PC-9 (cell line): ENCODE results near the gene SIRPA. TPM values are rescaled to one million over a fixed set of nuclear protein-coding genes. Genes with fewer than 3 reads are reported as not detected.

ENCODE experiments used
- BruUV-seq: library from RNA; stranded (reverse); fragments of 400-500 nt; replicated peaks from 2 replicates; lab custom pipeline; 2021; lab: Mats Ljungman, UMichigan
- CTCF ChIA-PET: fragments of 300-600 bp; sonication (Branson Sonifier 250); formaldehyde crosslinking; loops from one replicate; lab custom pipeline; 2022; ENCODE audit warnings: antibody characterized with exemption; lab: Charles Lee
- POLR2A ChIA-PET: fragments of 300-600 bp; sonication (Branson Sonifier 250); formaldehyde crosslinking; loops from one replicate; lab custom pipeline; 2022; ENCODE audit warnings: antibody characterized with exemption; ENCODE audit not compliant: unreplicated experiment; lab: Charles Lee
- DNase-seq, 2 experiments: peaks; one replicate each; pipeline versions ENCODE4 v3.0.0 to v3.0.0-alpha.2; 2015 to 2022; ENCODE audit warnings: mixed read lengths in 1 of 2
- H2AFZ ChIP-seq: fragments of 200-600 bp; sonication (generic); 2 replicates; pipeline ENCODE4 v1.8.1; 2017; ENCODE audit warnings: antibody characterized with exemption
- H3F3A ChIP-seq: fragments of 200-600 bp; sonication (generic); 2 replicates; pipeline ENCODE4 v1.8.1; 2017; ENCODE audit warnings: antibody characterized with exemption, mild to moderate bottlenecking, low read depth; ENCODE audit not compliant: insufficient read depth
- H3K27ac ChIP-seq: fragments of 200-600 bp; sonication (generic); 2 replicates; pipeline ENCODE4 v1.6.1; 2016; ENCODE audit warnings: mixed run types
- H3K27me3 ChIP-seq: fragments of 200-600 bp; sonication (generic); 2 replicates; pipeline ENCODE4 v1.6.1; 2016; ENCODE audit warnings: low read depth, mixed run types; ENCODE audit not compliant: insufficient read depth
- H3K36me3 ChIP-seq: fragments of 200-600 bp; sonication (generic); 2 replicates; pipeline ENCODE4 v1.6.1; 2016; ENCODE audit warnings: low read depth, mixed run types
- H3K4me1 ChIP-seq: fragments of 200-600 bp; sonication (generic); replicated peaks from 2 replicates; pipeline ENCODE4 v1.6.1; 2016; ENCODE audit warnings: mixed run types; ENCODE audit not compliant: insufficient read depth
- H3K4me2 ChIP-seq: fragments of 200-600 bp; sonication (generic); 2 replicates; pipeline ENCODE4 v1.6.1; 2017; ENCODE audit warnings: mixed run types
- H3K4me3 ChIP-seq: fragments of 200-600 bp; sonication (generic); 2 replicates; pipeline ENCODE4 v1.6.1; 2016; ENCODE audit warnings: mixed run types
- H3K79me2 ChIP-seq: fragments of 200-600 bp; sonication (generic); 2 replicates; pipeline ENCODE4 v1.6.1; 2017; ENCODE audit warnings: low read depth, mixed run types
- H3K9me2 ChIP-seq: fragments of 200-600 bp; sonication (generic); 2 replicates; pipeline ENCODE4 v1.8.1; 2017; ENCODE audit warnings: mild to moderate bottlenecking; ENCODE audit not compliant: insufficient read depth
- H3K9me3 ChIP-seq: fragments of 200-600 bp; sonication (generic); 2 replicates; pipeline ENCODE4 v1.8.1; 2016; ENCODE audit warnings: low read depth; ENCODE audit not compliant: insufficient read depth
- H4K20me1 ChIP-seq: fragments of 200-600 bp; sonication (generic); 2 replicates; pipeline ENCODE4 v1.8.1; 2017; ENCODE audit not compliant: insufficient read depth
- EZH2 ChIP-seq: fragments of 200-600 bp; sonication (generic); IDR thresholded peaks from 2 replicates; pipeline ENCODE4 v1.8.0; 2017; ENCODE audit warnings: antibody characterized with exemption, low read depth
- intact Hi-C: fragments of 100-400 bp; cut with micrococcal nuclease; formaldehyde crosslinking; loops from one replicate; pipeline ENCODE4 v1.10.0; 2022; ENCODE audit not compliant: unreplicated experiment
- total RNA-seq: library from RNA; stranded (reverse); gene quantifications from 2 replicates; pipeline ENCODE4 v1.2.3, GENCODE V29; 2021
- TF ChIP-seq, protein P1 (sequence below): fragments of 200-600 bp; sonication (generic); conservative IDR thresholded peaks from 2 replicates; pipeline ENCODE4 v1.6.1; 2017; ENCODE audit warnings: mixed run types, antibody characterized with exemption, mild to moderate bottlenecking, moderate library complexity

The SIRPA gene
- total RNA-seq, 1 experiment from 2014 or later: 18.4 TPM

DNA sequence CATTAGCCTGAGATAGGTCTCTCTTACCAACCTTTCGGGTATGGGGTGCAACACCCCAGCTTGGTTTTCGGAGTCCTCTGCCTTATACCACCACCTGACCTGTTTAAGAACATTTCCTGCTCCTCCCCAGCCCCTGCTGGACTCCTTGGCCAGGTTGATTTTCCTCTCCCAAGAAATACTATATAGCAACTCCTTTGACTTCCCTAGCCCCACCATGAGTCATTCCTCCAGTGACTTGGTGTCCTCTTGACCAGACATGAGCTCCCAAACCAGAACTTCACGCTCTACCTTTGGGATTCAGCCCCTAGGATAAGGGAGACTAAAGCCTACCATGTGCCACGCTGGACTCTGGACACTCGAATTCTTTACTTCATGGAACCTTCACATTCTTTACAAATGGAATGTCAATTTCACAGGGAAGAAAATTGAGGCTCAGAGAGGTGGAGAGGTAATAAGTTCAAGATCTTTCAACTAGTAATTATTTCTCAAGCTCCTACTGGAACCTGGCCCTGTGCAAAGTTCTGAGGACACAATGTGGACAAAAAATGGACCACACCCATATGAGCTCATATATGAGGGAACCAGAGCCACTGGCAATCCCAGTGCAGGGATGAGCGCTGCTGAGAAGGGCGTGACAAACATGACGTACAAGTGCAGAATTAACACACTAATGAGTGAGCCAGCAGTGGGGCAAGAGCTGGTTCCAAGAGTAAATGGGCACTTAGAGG lies 48.2 kb downstream of the SIRPA start:
- no peak for DNase-seq
- BruUV-seq: no TSS peak
- intact Hi-C loops: no loop called here
- H3K9me2 ChIP-seq: no peaks in the 10 kb centered on the region
- ChIA-PET POLR2A (no interaction called here), CTCF (no interaction called here)
- H3K79me2 ChIP-seq: no peaks in the 10 kb centered on the region
- H3F3A ChIP-seq: no peaks in the 10 kb centered on the region
- H3K27ac ChIP-seq: no peak overlapping the region
- H4K20me1 ChIP-seq: no peaks in the 10 kb centered on the region
- H2AFZ ChIP-seq: no peak overlapping the region
- TF ChIP-seq, protein P1, sequence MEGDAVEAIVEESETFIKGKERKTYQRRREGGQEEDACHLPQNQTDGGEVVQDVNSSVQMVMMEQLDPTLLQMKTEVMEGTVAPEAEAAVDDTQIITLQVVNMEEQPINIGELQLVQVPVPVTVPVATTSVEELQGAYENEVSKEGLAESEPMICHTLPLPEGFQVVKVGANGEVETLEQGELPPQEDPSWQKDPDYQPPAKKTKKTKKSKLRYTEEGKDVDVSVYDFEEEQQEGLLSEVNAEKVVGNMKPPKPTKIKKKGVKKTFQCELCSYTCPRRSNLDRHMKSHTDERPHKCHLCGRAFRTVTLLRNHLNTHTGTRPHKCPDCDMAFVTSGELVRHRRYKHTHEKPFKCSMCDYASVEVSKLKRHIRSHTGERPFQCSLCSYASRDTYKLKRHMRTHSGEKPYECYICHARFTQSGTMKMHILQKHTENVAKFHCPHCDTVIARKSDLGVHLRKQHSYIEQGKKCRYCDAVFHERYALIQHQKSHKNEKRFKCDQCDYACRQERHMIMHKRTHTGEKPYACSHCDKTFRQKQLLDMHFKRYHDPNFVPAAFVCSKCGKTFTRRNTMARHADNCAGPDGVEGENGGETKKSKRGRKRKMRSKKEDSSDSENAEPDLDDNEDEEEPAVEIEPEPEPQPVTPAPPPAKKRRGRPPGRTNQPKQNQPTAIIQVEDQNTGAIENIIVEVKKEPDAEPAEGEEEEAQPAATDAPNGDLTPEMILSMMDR: no peak
- TF ChIP-seq EZH2: no peak
- 0 out of 2 replicates have a peak, but pooled peaks cover 4% of the 10 kb centered on the region for H3K4me1 ChIP-seq
- no peak overlapping the region for H3K4me2 ChIP-seq
- peaks cover 18% of the 10 kb centered on the region; the same call in 1 of the 2 replicates for H3K27me3 ChIP-seq
- no peaks in the 10 kb centered on the region for H3K9me3 ChIP-seq
- no peak overlapping the region for H3K4me3 ChIP-seq
- no peaks in the 10 kb centered on the region for H3K36me3 ChIP-seq

- TF ChIP-seq, protein P1: no peak
- no peak for TF ChIP-seq EZH2
- Histone ChIP-seq H3K9me3 (no peaks in the 10 kb centered on the region), H3K27ac (no peak overlapping the region), H2AFZ (no peak overlapping the region), H3F3A (no peaks in the 10 kb centered on the region), H3K4me2 (no peak overlapping the region), H3K4me3 (no peak overlapping the region), H3K36me3 (no peaks in the 10 kb centered on the region), H3K27me3 (peaks cover 18% of the 10 kb centered on the region; the same call in 1 of the 2 replicates), H3K4me1 (0 out of 2 replicates have a peak, but pooled peaks cover 4% of the 10 kb centered on the region), H3K9me2 (no peaks in the 10 kb centered on the region), H4K20me1 (no peaks in the 10 kb centered on the region), H3K79me2 (no peaks in the 10 kb centered on the region)
- intact Hi-C loops: loop anchor here (5.0 kb wide), 1 partner anchor 142 kb away; no protein-coding TSS in a partner anchor
- BruUV-seq: no TSS peak
- DNase-seq: no peak
- POLR2A ChIA-PET: no interaction called here
- CTCF ChIA-PET: no interaction called here
These were observed 49.3 kb downstream of the SIRPA start for GRCh38 chr20:1944345-1945091.

DNA sequence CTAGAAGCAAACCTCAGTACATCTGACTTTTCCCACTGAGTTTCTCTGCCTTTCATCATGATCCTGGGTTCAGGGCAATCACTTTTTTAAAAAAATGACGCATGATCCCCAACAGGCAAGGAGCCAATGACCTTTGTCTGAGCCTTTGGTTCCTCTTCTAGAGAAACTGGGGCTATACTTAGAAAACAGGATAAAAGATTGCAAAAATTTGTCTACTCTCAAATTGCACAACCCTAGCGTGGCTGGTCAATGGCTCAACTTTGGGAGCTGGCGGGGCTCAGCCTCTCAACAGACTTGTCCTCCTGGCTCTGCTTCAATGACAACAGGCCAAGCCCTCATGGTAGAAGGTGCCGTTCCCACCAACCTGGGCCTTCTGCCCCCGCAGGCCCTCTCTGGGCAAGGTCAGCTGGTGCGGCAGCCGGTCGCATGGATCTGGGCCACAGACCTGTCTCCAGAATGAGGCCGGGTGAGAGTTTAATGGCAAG lies 50.0 kb downstream of the SIRPA start:
- no TSS peak for BruUV-seq
- intact Hi-C loops: loop anchor here (5.0 kb wide), 1 partner anchor 143 kb away; no protein-coding TSS in a partner anchor
- Histone ChIP-seq H3K9me2 (no peaks in the 10 kb centered on the region), H3K36me3 (no peaks in the 10 kb centered on the region), H3K4me3 (no peak overlapping the region), H3K4me1 (0 out of 2 replicates have a peak, but pooled peaks cover 4% of the 10 kb centered on the region), H3F3A (no peaks in the 10 kb centered on the region), H3K27ac (no peak overlapping the region), H3K79me2 (no peaks in the 10 kb centered on the region), H4K20me1 (no peaks in the 10 kb centered on the region), H3K27me3 (peaks cover 18% of the 10 kb centered on the region; the same call in 1 of the 2 replicates), H2AFZ (no peak overlapping the region), H3K4me2 (no peak overlapping the region), H3K9me3 (no peaks in the 10 kb centered on the region)
- ChIA-PET CTCF (no interaction called here), POLR2A (no interaction called here)
- no peak for DNase-seq
- TF ChIP-seq, protein P1: no peak
- TF ChIP-seq EZH2: no peak
